ENCODE data around the gene ATP8B3. TPM values are rescaled to one million over a fixed set of nuclear protein-coding genes. Genes with fewer than 3 reads are reported as not detected.

Gene ATP8B3
- total RNA-seq, 1 donor from 2014 or later, result 2.5 TPM

DNA sequence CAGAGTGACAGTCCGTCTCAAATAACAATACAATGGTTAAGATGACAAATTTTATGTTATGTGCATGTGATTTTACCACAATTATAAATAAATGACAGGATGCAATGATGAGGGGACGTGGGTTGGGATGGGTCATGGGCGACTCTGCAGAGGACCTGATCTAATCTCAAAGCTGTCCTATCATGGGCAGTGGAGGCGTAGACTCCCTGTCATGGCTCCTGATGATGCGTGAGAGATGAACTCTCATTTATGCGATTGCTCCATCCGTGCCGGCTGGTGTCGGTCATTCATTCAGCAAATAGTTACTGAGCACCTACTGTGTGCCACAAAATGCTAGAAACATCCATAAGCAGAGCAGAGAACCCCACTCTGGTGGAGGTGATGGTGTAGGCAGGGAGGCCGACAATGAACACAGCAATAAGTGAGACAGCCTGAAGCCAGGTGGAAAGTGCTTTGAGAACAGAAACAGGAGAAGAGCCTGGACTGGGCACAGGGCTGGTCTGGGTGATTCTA is 37.9 kb upstream of the ATP8B3 start:
- no peak for DNase-seq
- TF ChIP-seq, protein P1, sequence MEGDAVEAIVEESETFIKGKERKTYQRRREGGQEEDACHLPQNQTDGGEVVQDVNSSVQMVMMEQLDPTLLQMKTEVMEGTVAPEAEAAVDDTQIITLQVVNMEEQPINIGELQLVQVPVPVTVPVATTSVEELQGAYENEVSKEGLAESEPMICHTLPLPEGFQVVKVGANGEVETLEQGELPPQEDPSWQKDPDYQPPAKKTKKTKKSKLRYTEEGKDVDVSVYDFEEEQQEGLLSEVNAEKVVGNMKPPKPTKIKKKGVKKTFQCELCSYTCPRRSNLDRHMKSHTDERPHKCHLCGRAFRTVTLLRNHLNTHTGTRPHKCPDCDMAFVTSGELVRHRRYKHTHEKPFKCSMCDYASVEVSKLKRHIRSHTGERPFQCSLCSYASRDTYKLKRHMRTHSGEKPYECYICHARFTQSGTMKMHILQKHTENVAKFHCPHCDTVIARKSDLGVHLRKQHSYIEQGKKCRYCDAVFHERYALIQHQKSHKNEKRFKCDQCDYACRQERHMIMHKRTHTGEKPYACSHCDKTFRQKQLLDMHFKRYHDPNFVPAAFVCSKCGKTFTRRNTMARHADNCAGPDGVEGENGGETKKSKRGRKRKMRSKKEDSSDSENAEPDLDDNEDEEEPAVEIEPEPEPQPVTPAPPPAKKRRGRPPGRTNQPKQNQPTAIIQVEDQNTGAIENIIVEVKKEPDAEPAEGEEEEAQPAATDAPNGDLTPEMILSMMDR (IDR thresholded peaks at IDR 0.05; ENCODE audit: partially characterized antibody, unreplicated experiment), result no peak
- peaks cover 13% of the 10 kb centered on the region for H3K27me3 Mint-ChIP-seq (ENCODE audit: unreplicated experiment)
- H3K4me3 Mint-ChIP-seq (ENCODE audit: unreplicated experiment), result peak overlapping the region; percentile 21
- no peaks in the 10 kb centered on the region for H3K36me3 Mint-ChIP-seq (ENCODE audit: unreplicated experiment)
- peak overlapping the region; percentile 80 for H3K27ac Mint-ChIP-seq (ENCODE audit: unreplicated experiment)
- H3K4me1 Mint-ChIP-seq (ENCODE audit: low read depth, unreplicated experiment), result peaks cover 23% of the 10 kb centered on the region
- H3K9me3 Mint-ChIP-seq (ENCODE audit: unreplicated experiment), result peaks cover 15% of the 10 kb centered on the region

GRCh38 chr19:1849132-1849474 is 37.0 kb upstream of the ATP8B3 start:
- peak overlapping the region; percentile 65 for H3K4me3 Mint-ChIP-seq (ENCODE audit: unreplicated experiment)
- peaks cover 10% of the 10 kb centered on the region for H3K9me3 Mint-ChIP-seq (ENCODE audit: unreplicated experiment)
- H3K4me1 Mint-ChIP-seq (ENCODE audit: low read depth, unreplicated experiment), result peaks cover 19% of the 10 kb centered on the region
- H3K27ac Mint-ChIP-seq (ENCODE audit: unreplicated experiment), result peak overlapping the region; percentile 68
- peaks cover 8% of the 10 kb centered on the region for H3K27me3 Mint-ChIP-seq (ENCODE audit: unreplicated experiment)
- TF ChIP-seq, protein P1 (IDR thresholded peaks at IDR 0.05; ENCODE audit: partially characterized antibody, unreplicated experiment), result no peak
- no peak for DNase-seq
- no peaks in the 10 kb centered on the region for H3K36me3 Mint-ChIP-seq (ENCODE audit: unreplicated experiment)

- DNase-seq, result peak; percentile 95
- Mint-ChIP-seq H3K36me3 (ENCODE audit: unreplicated experiment) (no peaks in the 10 kb centered on the region), H3K27me3 (ENCODE audit: unreplicated experiment) (peaks cover 8% of the 10 kb centered on the region), H3K4me3 (ENCODE audit: unreplicated experiment) (peak within 1 kb of the TSS; percentile 98), H3K4me1 (ENCODE audit: low read depth, unreplicated experiment) (peaks cover 19% of the 10 kb centered on the region), H3K9me3 (ENCODE audit: unreplicated experiment) (peaks cover 10% of the 10 kb centered on the region), H3K27ac (ENCODE audit: unreplicated experiment) (peak within 1 kb of the TSS; percentile 95)
- TF ChIP-seq, protein P1 (IDR thresholded peaks at IDR 0.05; ENCODE audit: partially characterized antibody, unreplicated experiment), result peak; percentile 98
These were observed 36.5 kb upstream of the ATP8B3 start, which contains the start of gene REXO1 for GRCh38 chr19:1848399-1849131. TSS of gene REXO1 (minus strand) at chr19:1848483. CDS start at chr19:1848358, 125 bp downstream.

DNA sequence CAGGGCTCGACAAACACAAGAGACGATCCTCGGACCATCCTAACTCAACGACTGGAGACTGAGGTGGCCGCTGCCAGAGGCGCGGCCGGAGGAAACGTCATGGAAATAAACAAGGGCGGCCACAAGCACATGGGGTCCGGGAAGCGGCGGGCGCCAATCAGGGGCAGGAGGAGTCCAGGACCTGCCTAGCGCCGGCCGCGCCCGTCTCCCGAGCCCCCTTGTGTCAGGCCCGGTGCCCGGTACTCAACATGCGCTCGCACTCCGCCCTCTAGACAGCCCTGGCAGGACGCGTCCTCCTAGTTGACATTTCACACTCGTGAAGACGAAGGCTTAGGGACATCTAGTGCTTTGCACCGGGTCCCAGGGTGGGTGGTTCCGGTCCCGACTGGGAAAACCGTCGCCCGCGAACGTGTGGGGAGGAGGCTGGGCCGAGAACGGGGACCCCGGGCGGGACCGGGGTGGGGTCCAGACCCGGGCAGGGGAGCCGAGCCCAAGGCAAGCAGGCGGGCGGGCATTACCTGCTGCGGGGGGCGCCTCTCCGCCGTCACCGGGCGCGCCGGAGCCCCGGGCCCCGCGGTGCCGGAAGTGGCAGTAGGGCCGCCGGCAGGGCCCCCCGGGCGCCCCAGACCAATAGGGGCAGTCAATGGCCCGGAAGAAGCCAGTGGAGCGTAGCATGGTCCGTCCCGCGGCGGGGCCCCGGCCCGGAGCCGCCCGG is 35.8 kb upstream of the ATP8B3 start:
- peak overlapping the region; percentile 98 for H3K4me3 Mint-ChIP-seq (ENCODE audit: unreplicated experiment)
- TF ChIP-seq, protein P1 (IDR thresholded peaks at IDR 0.05; ENCODE audit: partially characterized antibody, unreplicated experiment), result no peak
- H3K4me1 Mint-ChIP-seq (ENCODE audit: low read depth, unreplicated experiment), result peaks cover 18% of the 10 kb centered on the region
- peak overlapping the region; percentile 95 for H3K27ac Mint-ChIP-seq (ENCODE audit: unreplicated experiment)
- H3K36me3 Mint-ChIP-seq (ENCODE audit: unreplicated experiment), result no peaks in the 10 kb centered on the region
- peaks cover 8% of the 10 kb centered on the region for H3K27me3 Mint-ChIP-seq (ENCODE audit: unreplicated experiment)
- H3K9me3 Mint-ChIP-seq (ENCODE audit: unreplicated experiment), result peaks cover 8% of the 10 kb centered on the region
- DNase-seq, result peak; percentile 76

DNA sequence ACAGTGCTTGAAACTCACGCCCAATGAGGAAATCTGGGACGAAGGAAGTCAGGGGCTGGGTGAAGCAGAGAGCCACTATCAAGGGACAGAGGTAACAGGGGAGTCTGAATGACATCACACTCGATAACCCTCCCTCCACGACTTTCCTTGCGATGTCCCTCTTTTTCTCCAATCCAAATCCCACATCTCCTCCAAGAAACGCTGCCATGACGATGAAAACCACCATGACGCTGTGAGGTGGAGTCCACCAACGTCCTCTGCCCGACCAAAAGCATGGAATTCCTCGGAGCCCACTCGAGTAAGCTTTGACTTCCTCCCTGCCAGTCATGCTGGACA is 35.2 kb upstream of the ATP8B3 start:
- Mint-ChIP-seq H3K27me3 (ENCODE audit: unreplicated experiment) (peaks cover 8% of the 10 kb centered on the region), H3K4me3 (ENCODE audit: unreplicated experiment) (peak overlapping the region; percentile 98), H3K36me3 (ENCODE audit: unreplicated experiment) (no peaks in the 10 kb centered on the region), H3K27ac (ENCODE audit: unreplicated experiment) (peak overlapping the region; percentile 95), H3K9me3 (ENCODE audit: unreplicated experiment) (peaks cover 8% of the 10 kb centered on the region), H3K4me1 (ENCODE audit: low read depth, unreplicated experiment) (peaks cover 21% of the 10 kb centered on the region)
- DNase-seq, result no peak
- TF ChIP-seq, protein P1 (IDR thresholded peaks at IDR 0.05; ENCODE audit: partially characterized antibody, unreplicated experiment), result no peak
